Calu3 (cell line): ENCODE data around the gene IFITM5. TPM values are rescaled to one million over a fixed set of nuclear protein-coding genes. Genes with fewer than 3 reads are reported as not detected.
"Not testable (repeated sequence)": the region's sequence is repeated elsewhere in the genome, so short reads cannot be mapped to it uniquely, and the experiment has no call there.

Experiments used
- BruUV-seq: library from RNA; stranded (reverse); fragments of 400-500 nt; replicated peaks from 2 replicates; lab custom pipeline; 2021; lab: Mats Ljungman, UMichigan
- CTCF ChIA-PET: fragments of 300-600 bp; sonication (Branson Sonifier 250); formaldehyde crosslinking; loops from one replicate; lab custom pipeline; 2022; ENCODE audit warnings: antibody characterized with exemption; lab: Charles Lee
- DNase-seq: peaks from one replicate; pipeline ENCODE4 v3.0.0; 2022
- H3K27ac Mint-ChIP-seq: one replicate; pipeline ENCODE4 v1.8.0; 2022; ENCODE audit warnings: mixed read lengths; ENCODE audit not compliant: unreplicated experiment
- H3K27me3 Mint-ChIP-seq: one replicate; pipeline ENCODE4 v1.8.0; 2022; ENCODE audit warnings: mixed read lengths; ENCODE audit not compliant: unreplicated experiment
- H3K36me3 Mint-ChIP-seq: one replicate; pipeline ENCODE4 v1.8.0; 2022; ENCODE audit warnings: mild to moderate bottlenecking, moderate library complexity, mixed read lengths; ENCODE audit not compliant: insufficient read depth, unreplicated experiment
- H3K4me1 Mint-ChIP-seq: one replicate; pipeline ENCODE4 v1.8.0; 2022; ENCODE audit warnings: mild to moderate bottlenecking, low read depth, mixed read lengths; ENCODE audit not compliant: unreplicated experiment
- H3K4me3 Mint-ChIP-seq: one replicate; pipeline ENCODE4 v1.8.0; 2022; ENCODE audit warnings: mild to moderate bottlenecking, low read depth, moderate library complexity, mixed read lengths; ENCODE audit not compliant: unreplicated experiment
- H3K9me3 Mint-ChIP-seq: one replicate; pipeline ENCODE4 v1.8.0; 2022; ENCODE audit warnings: low read depth, mixed read lengths; ENCODE audit not compliant: unreplicated experiment
- CTCF ChIP-seq: fragments of 200-600 bp; IDR thresholded peaks from one replicate; pipeline ENCODE4 v1.8.0; 2022; ENCODE audit warnings: antibody characterized with exemption; ENCODE audit not compliant: unreplicated experiment
- intact Hi-C: fragments of 100-400 bp; cut with micrococcal nuclease; formaldehyde crosslinking; loops from one replicate; pipeline ENCODE4 v1.10.0; 2022; ENCODE audit not compliant: unreplicated experiment
- total RNA-seq: library from RNA; stranded (reverse); gene quantifications from 2 replicates; pipeline ENCODE4 v1.2.3, GENCODE V29; 2022

Gene IFITM5
- total RNA-seq, 1 experiment from 2014 or later = not detected

GRCh38 chr11:317668-318404 is 18.5 kb upstream of the IFITM5 start:
- H3K27ac Mint-ChIP-seq, DNase-seq, intact Hi-C loops, BruUV-seq, H3K4me3 Mint-ChIP-seq, CTCF ChIA-PET, H3K9me3 Mint-ChIP-seq: not testable (repeated sequence)
- H3K27me3 Mint-ChIP-seq = peaks cover 41% of the 10 kb centered on the region
- H3K4me1 Mint-ChIP-seq = peaks cover 26% of the 10 kb centered on the region
- H3K36me3 Mint-ChIP-seq = peaks cover 13% of the 10 kb centered on the region

- intact Hi-C loops = no loop called here
- CTCF ChIA-PET = interaction anchor here (0.7 kb wide), 1 partner anchor 11 kb away, joined by 3 read pairs; no protein-coding TSS in a partner anchor
These were observed 17.6 kb upstream of the IFITM5 start for GRCh38 chr11:316891-317301.

GRCh38 chr11:316031-316701 is 16.8 kb upstream of the IFITM5 start:
- intact Hi-C loops = no loop called here
- no peak overlapping the region for H3K4me3 Mint-ChIP-seq
- peaks cover 26% of the 10 kb centered on the region for H3K4me1 Mint-ChIP-seq
- H3K27ac Mint-ChIP-seq = no peak overlapping the region
- H3K9me3 Mint-ChIP-seq = no peaks in the 10 kb centered on the region
- CTCF ChIA-PET = interaction anchor here (0.7 kb wide), 1 partner anchor 11 kb away, joined by 3 read pairs; no protein-coding TSS in a partner anchor
- TF ChIP-seq CTCF = no peak
- H3K36me3 Mint-ChIP-seq = peaks cover 13% of the 10 kb centered on the region
- H3K27me3 Mint-ChIP-seq = peaks cover 53% of the 10 kb centered on the region
- no TSS peak for BruUV-seq
- DNase-seq = no peak

More at GRCh38 chr11:316891-317301, 17.6 kb upstream of the IFITM5 start:
- no peak for TF ChIP-seq CTCF
- Mint-ChIP-seq H3K36me3 (peaks cover 13% of the 10 kb centered on the region), H3K9me3 (no peaks in the 10 kb centered on the region), H3K27ac (no peak overlapping the region), H3K4me1 (peaks cover 26% of the 10 kb centered on the region), H3K27me3 (peaks cover 50% of the 10 kb centered on the region), H3K4me3 (no peak overlapping the region)
- no peak for DNase-seq
- BruUV-seq = no TSS peak

- Mint-ChIP-seq H3K27me3 (peaks cover 53% of the 10 kb centered on the region), H3K36me3 (peaks cover 10% of the 10 kb centered on the region), H3K4me3 (no peak overlapping the region), H3K9me3 (no peaks in the 10 kb centered on the region), H3K4me1 (peaks cover 23% of the 10 kb centered on the region), H3K27ac (no peak overlapping the region)
- no peak for DNase-seq
- no peak for TF ChIP-seq CTCF
- CTCF ChIA-PET = no interaction called here
- intact Hi-C loops = no loop called here
- no TSS peak for BruUV-seq
These were observed 16.2 kb upstream of the IFITM5 start for GRCh38 chr11:315516-315994.
